Skeletal muscle tissue (tissue), 4 donors: ENCODE results near the gene TFF1. TPM values are rescaled to one million over a fixed set of nuclear protein-coding genes. Genes with fewer than 3 reads are reported as not detected.

Experiments
- H3K27ac ChIP-seq: one replicate; pipeline ENCODE4 v1.7.0; 2013; ENCODE audit warnings: mild to moderate bottlenecking, low read depth, low read length, inconsistent platforms
- H3K27me3 ChIP-seq, 3 donors: one replicate each; pipeline ENCODE4 v1.7.0; 2013; ENCODE audit warnings: low read length in 3 of 3; ENCODE audit not compliant: control insufficient read depth in 3 of 3, insufficient read depth in 3 of 3
- H3K36me3 ChIP-seq, 3 donors: one replicate each; pipeline ENCODE4 v1.7.0; 2013; ENCODE audit warnings: low read length in 3 of 3; ENCODE audit not compliant: control insufficient read depth in 3 of 3, insufficient read depth in 3 of 3
- H3K4me1 ChIP-seq, 3 donors: one replicate each; pipeline ENCODE4 v1.7.0; 2013; ENCODE audit warnings: low read length in 3 of 3, mild to moderate bottlenecking in 3 of 3; ENCODE audit not compliant: control insufficient read depth in 3 of 3, insufficient read depth in 3 of 3
- H3K4me3 ChIP-seq, 3 donors: one replicate each; pipeline ENCODE4 v1.7.0; 2013; ENCODE audit warnings: low read length in 3 of 3
- H3K9ac ChIP-seq, 3 donors: one replicate each; pipeline ENCODE4 v1.7.0; 2013; ENCODE audit warnings: low read length in 3 of 3, mild to moderate bottlenecking in 3 of 3, moderate library complexity in 2 of 3, low read depth in 1 of 3
- H3K9me3 ChIP-seq, 3 donors: one replicate each; pipeline ENCODE4 v1.7.0; 2013; ENCODE audit warnings: low read length in 3 of 3; ENCODE audit not compliant: control insufficient read depth in 3 of 3
- total RNA-seq: library from RNA; depleted of rRNA; stranded (reverse); fragments of >200 nt; gene quantifications from one replicate; pipeline ENCODE4 v1.2.3, GENCODE V29; 2014
- donor health status: Osteomylitis.

The TFF1 gene
- total RNA-seq, 1 donor from 2014 or later = not detected

DNA sequence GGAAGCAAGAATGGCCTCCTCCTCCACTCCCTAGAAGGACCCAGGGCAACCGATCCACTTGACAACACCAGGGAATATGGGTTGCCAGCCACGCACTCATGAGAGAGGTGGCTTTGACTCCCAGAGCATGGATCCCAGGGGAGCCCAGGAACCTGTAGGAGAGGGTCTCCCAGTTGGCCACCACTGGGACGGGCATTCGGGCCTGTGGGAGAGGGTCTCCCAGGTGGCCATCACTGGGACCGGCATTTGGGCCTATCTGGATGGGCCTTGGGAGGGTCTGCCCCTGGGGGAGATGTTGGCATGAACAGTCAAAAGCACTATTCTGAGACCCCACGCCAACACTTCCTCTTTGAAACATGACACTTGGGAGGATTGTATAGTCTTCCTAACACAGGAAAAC, 565 bp downstream of the TFF1 start:
- Histone ChIP-seq H3K36me3 (no peaks in the 10 kb centered on the region), H3K4me3 (no peak overlapping the region), H3K27ac (no peak overlapping the region), H3K27me3 (peaks cover 34 to 56% (median 40%) of the 10 kb centered on the region in 3 donors), H3K4me1 (no peaks in the 10 kb centered on the region), H3K9me3 (no peaks in the 10 kb centered on the region), H3K9ac (no peak overlapping the region)

DNA sequence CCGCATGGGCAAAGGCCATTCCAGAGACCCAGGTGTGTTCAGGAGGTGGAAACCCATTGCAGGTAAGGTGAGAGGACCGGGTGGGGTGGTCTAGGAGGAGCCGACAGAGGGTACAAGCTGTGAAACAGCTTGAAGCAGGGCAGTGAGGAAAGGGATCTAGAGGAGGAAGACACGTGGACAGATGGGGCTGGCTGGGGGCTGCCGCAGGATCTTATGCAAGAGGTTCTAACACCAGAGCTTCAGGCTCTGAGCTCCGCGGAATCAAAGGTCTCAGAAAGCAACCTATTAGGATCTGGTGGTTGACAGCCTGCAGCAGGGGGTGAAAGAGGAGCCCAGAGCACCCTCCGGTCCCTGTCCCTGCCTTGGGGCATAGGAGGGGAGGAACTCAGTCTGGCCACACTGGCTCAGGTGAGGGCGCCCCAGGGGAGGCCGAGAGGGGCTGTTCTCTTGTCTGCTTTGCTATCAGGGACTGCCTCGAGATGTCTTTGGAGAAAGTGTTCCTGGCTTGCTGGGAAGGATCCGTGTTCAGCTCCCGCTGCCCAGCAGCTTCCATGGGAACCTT, 1.9 kb downstream of the TFF1 start:
- H3K27ac ChIP-seq = no peak overlapping the region
- H3K9me3 ChIP-seq = peaks cover 0 to 6% (median 4%) of the 10 kb centered on the region in 3 donors
- no peak overlapping the region for H3K9ac ChIP-seq
- peaks cover 38 to 53% (median 43%) of the 10 kb centered on the region in 3 donors for H3K27me3 ChIP-seq
- H3K36me3 ChIP-seq = no peaks in the 10 kb centered on the region
- H3K4me3 ChIP-seq = no peak overlapping the region
- H3K4me1 ChIP-seq = no peaks in the 10 kb centered on the region

DNA sequence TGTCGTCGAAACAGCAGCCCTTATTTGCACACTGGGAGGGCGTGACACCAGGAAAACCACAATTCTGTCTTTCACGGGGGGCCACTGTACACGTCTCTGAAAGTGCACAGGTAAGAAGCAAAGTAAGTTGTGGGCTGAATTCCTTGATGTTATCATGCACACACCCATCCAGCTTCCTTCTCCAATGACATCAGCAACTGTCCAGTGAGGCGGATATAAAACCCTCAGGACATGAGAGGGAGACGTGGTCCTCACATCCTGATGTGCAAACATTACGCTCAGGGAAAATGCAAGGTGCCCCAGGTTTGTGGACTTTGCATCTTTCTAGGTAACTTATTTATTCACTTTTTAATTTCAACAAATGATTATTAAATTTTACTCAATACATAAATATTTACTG, 3.0 kb downstream of the TFF1 start:
- Histone ChIP-seq H3K36me3 (no peaks in the 10 kb centered on the region), H3K9me3 (peaks cover 0 to 6% (median 4%) of the 10 kb centered on the region in 3 donors), H3K4me3 (no peak overlapping the region), H3K4me1 (no peaks in the 10 kb centered on the region), H3K27ac (no peak overlapping the region), H3K27me3 (peaks cover 41 to 57% (median 43%) of the 10 kb centered on the region in 3 donors), H3K9ac (no peak overlapping the region)

DNA sequence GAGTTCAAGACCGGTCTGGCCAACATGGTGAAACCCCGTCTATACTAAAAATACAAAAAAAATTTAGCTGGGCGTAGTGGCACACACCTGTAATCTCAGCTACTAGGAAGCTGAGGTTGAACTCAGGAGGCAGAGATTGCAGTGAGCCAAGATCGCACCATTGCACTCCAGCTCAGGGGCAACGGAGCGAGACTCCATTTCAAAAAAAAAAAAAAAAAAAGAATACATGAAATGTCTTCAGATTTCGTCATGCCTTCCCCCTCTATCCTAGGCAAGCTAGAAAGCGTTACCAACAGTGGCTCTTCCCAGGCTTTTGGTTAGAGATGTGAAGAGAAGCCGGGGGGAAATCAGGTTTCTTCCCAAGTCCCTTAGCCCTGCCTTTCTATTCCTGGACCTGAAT, 3.6 kb downstream of the TFF1 start:
- Histone ChIP-seq H3K27me3 (peaks cover 41 to 63% (median 43%) of the 10 kb centered on the region in 3 donors), H3K4me3 (no peak overlapping the region), H3K9ac (no peak overlapping the region), H3K9me3 (peaks cover 4 to 6% (median 4%) of the 10 kb centered on the region in 3 donors), H3K36me3 (no peaks in the 10 kb centered on the region), H3K4me1 (no peaks in the 10 kb centered on the region), H3K27ac (no peak overlapping the region)

DNA sequence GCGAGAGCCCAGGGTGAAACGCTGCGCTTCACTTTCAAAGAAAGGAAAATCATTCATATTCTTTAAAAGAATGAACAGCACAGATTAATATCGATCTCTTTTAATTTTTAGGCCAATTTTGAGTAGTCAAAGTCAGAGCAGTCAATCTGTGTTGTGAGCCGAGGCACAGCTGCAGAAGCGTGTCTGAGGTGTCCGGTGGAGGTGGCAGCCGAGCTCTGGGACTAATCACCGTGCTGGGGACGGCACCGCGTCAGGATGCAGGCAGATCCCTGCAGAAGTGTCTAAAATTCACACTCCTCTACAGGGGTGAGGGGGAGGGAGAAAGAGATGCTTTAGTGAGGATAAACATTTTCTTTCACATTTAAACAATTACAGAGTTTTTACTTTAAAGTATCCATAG, 4.1 kb downstream of the TFF1 start:
- no peaks in the 10 kb centered on the region for H3K4me1 ChIP-seq
- H3K9me3 ChIP-seq = peaks cover 4 to 6% (median 4%) of the 10 kb centered on the region in 3 donors
- peaks cover 41 to 63% (median 43%) of the 10 kb centered on the region in 3 donors for H3K27me3 ChIP-seq
- no peak overlapping the region for H3K4me3 ChIP-seq
- no peaks in the 10 kb centered on the region for H3K36me3 ChIP-seq
- no peak overlapping the region for H3K9ac ChIP-seq
- H3K27ac ChIP-seq = no peak overlapping the region

DNA sequence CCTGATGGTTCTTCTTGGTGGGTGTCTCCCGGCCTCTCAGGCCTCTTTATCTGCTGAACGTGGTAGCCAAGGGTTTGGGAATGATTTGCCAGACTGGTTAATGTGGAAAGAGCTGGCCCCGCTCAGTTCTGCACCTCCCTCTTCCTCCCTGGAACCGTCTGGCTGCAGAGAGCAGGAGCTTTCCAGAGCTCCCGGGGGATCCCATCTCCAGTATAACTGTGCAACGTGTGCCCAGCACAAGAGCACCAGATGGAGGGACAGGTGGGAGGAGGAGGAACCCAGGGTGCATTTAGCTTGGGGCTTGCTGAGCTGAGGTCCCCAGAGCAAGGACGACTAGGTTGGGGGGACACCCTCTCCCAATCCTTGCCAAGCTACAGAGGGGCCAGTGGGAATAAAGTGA, 5.0 kb downstream of the TFF1 start:
- no peak overlapping the region for H3K27ac ChIP-seq
- H3K27me3 ChIP-seq = peaks cover 41 to 62% (median 43%) of the 10 kb centered on the region in 3 donors
- H3K9ac ChIP-seq = no peak overlapping the region
- no peak overlapping the region for H3K4me3 ChIP-seq
- no peaks in the 10 kb centered on the region for H3K36me3 ChIP-seq
- peaks cover 4 to 6% (median 4%) of the 10 kb centered on the region in 3 donors for H3K9me3 ChIP-seq
- H3K4me1 ChIP-seq = no peaks in the 10 kb centered on the region

DNA sequence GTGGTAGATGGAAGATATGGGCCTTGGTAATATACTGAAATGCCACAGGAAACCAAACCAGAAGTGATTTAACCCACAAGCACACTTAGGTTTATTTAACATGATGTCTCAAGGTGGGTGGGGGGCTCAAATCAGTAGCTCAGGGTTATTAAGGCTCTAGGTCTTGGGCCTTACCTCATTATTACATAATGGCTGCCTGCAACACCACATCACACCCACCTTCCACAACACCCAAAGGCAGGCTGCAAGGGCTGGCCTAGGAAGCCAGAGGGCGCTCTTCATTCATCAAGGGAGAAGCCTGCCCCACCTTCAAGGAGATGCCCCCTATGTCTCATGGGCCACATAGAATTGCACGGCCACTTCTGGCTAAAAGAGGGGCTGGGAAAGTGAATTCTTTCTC, 6.0 kb downstream of the TFF1 start:
- Histone ChIP-seq H3K4me3 (no peak overlapping the region), H3K27me3 (peaks cover 34 to 54% (median 37%) of the 10 kb centered on the region in 3 donors), H3K4me1 (no peaks in the 10 kb centered on the region)

DNA sequence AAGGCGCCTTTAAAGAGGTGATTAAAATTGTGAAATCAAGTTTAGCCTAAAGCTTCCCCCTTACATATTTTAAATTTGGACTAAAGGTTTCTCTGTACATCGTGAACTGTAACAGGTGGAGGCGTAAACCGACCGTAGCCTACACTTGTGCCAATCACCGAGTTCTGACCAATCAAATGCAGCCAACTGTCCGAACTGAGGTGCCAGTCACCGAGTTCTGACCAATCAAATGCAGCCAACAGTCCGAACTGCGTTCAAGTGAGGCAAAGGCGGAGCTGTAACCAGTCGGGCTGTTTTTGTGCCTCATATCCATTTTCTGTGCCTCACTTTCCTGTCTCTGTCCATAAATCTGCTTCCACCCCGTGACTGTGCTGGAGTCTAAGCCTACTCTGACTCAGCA, 7.4 kb downstream of the TFF1 start:
- Histone ChIP-seq H3K9ac (no peak overlapping the region), H3K9me3 (peaks cover 4 to 11% (median 10%) of the 10 kb centered on the region in 3 donors), H3K27me3 (peaks cover 28 to 41% (median 28%) of the 10 kb centered on the region in 3 donors), H3K36me3 (no peaks in the 10 kb centered on the region), H3K4me3 (no peak overlapping the region), H3K4me1 (no peaks in the 10 kb centered on the region), H3K27ac (no peak overlapping the region)

More for the DNA sequence above, 6.0 kb downstream of the TFF1 start:
- Histone ChIP-seq H3K27ac (no peak overlapping the region), H3K9me3 (peaks cover 4 to 10% (median 8%) of the 10 kb centered on the region in 3 donors), H3K36me3 (no peaks in the 10 kb centered on the region), H3K9ac (no peak overlapping the region)

DNA sequence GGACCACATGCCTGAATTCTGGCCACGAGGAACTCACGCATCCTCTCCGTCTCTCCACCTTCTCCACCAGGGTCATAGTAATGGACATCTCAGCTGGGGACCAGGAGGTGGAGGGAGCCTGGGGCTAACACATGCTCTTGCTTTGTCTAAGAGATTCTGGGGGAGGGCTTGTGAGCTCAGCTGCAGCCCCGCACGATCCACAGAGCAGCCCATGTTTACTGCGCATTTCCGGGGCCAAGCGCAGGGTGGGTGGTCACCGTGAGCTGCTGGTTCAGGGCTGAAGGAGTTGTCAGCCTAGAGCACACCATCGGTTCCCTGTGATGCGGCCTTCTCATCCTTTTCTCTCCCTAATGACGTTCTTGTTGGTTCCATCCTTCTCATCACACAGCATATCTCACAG, 8.1 kb downstream of the TFF1 start:
- Histone ChIP-seq H3K9ac (no peak overlapping the region), H3K4me1 (no peaks in the 10 kb centered on the region), H3K27ac (no peak overlapping the region), H3K36me3 (no peaks in the 10 kb centered on the region), H3K27me3 (peaks cover 24 to 38% (median 27%) of the 10 kb centered on the region in 3 donors), H3K4me3 (no peak overlapping the region), H3K9me3 (peaks cover 4 to 11% (median 10%) of the 10 kb centered on the region in 3 donors)

DNA sequence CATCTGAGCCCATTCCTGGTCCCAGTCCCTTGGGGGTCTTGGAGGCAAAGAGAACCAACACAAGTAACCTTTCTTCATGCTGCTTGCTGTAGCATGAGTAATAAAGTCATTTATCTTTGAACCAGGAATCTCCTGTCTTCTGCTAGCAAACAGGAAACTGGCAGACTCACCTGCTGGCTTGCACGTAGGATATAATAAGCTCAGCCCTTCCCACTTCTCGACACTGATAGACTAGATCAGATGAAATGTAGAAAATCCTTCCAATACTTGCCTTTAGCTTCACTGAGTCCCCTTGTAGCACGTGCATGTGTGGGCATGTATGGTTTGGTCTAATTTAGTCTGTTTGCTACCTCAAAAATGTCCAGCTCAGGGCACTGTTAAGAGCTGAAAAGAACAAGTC, 9.0 kb downstream of the TFF1 start:
- H3K27ac ChIP-seq = no peak overlapping the region
- H3K9ac ChIP-seq = no peak overlapping the region
- peaks cover 22 to 33% (median 26%) of the 10 kb centered on the region in 3 donors for H3K27me3 ChIP-seq
- H3K36me3 ChIP-seq = no peaks in the 10 kb centered on the region
- H3K9me3 ChIP-seq = peaks cover 4 to 11% (median 10%) of the 10 kb centered on the region in 3 donors
- no peak overlapping the region for H3K4me3 ChIP-seq
- no peaks in the 10 kb centered on the region for H3K4me1 ChIP-seq
